SK-N-SH treated with all-trans-retinoic acid at 6 μM for 48 hours (cell line): ENCODE results near the gene POLR3C.
A peak's percentile ranks its signal among the peaks of the same experiment; 100 is the strongest.

Experiments
- ATAC-seq: fragments of 200-7000 bp; cut with Tn5 transposase; 3 replicates; pipeline ENCODE4 v1.9.1; 2020; ENCODE audit warnings: mild to moderate bottlenecking, moderate library complexity
- ARNTL ChIP-seq: fragments of 450-650 bp; formaldehyde crosslinking; IDR thresholded peaks from 2 replicates; pipeline ENCODE4 v1.5.0; 2020; ENCODE audit warnings: low read depth, mild to moderate bottlenecking, moderate library complexity, borderline replicate concordance
- BACH2 ChIP-seq: fragments of 250-450 bp; sonication (Bioruptor Pico); IDR thresholded peaks from 2 replicates; pipeline ENCODE4 v1.9.0; 2021; ENCODE audit warnings: mild to moderate bottlenecking, borderline replicate concordance
- CREB5 ChIP-seq: fragments of 250-450 bp; sonication (Bioruptor Pico); IDR thresholded peaks from 2 replicates; pipeline ENCODE4 v1.5.1; 2020; ENCODE audit warnings: low read depth, mild to moderate bottlenecking, moderate library complexity
- CSDC2 ChIP-seq: fragments of 250-450 bp; sonication (Bioruptor Pico); IDR thresholded peaks from 2 replicates; pipeline ENCODE4 v1.5.0; 2020; ENCODE audit warnings: mild to moderate bottlenecking, moderate library complexity
- CSRNP3 ChIP-seq: fragments of 250-450 bp; sonication (Bioruptor Pico); IDR thresholded peaks from 2 replicates; pipeline ENCODE4 v1.5.1; 2021; ENCODE audit warnings: mild to moderate bottlenecking, moderate library complexity
- ESRRG ChIP-seq: fragments of 250-450 bp; sonication (Bioruptor Pico); IDR thresholded peaks from 2 replicates; pipeline ENCODE4 v1.6.1; 2021; ENCODE audit warnings: mild to moderate bottlenecking
- GLIS3 ChIP-seq: fragments of 250-450 bp; sonication (Bioruptor Pico); IDR thresholded peaks from 2 replicates; pipeline ENCODE4 v1.5.0; 2020; ENCODE audit warnings: mild to moderate bottlenecking, moderate library complexity
- ISL1 ChIP-seq: fragments of 250-450 bp; sonication (Bioruptor Pico); IDR thresholded peaks from 2 replicates; pipeline ENCODE4 v2.1.2; 2022; ENCODE audit warnings: mild to moderate bottlenecking, moderate library complexity
- OSR1 ChIP-seq: fragments of 250-450 bp; sonication (Bioruptor Pico); IDR thresholded peaks from 2 replicates; pipeline ENCODE4 v1.8.0; 2022; ENCODE audit warnings: moderate library complexity, mild to moderate bottlenecking, inconsistent platforms
- PATZ1 ChIP-seq: fragments of 250-450 bp; sonication (Bioruptor Pico); IDR thresholded peaks from 2 replicates; pipeline ENCODE4 v1.8.0; 2020; ENCODE audit warnings: mild to moderate bottlenecking, moderate library complexity, borderline replicate concordance
- POU6F1 ChIP-seq: fragments of 250-450 bp; sonication (Bioruptor Pico); IDR thresholded peaks from 2 replicates; pipeline ENCODE4 v1.8.0; 2021; ENCODE audit warnings: low read depth, mild to moderate bottlenecking, moderate library complexity, borderline replicate concordance
- PPARA ChIP-seq: fragments of 250-450 bp; sonication (Bioruptor Pico); IDR thresholded peaks from 2 replicates; pipeline ENCODE4 v1.5.0; 2020; ENCODE audit warnings: mild to moderate bottlenecking, borderline replicate concordance
- RARB ChIP-seq: fragments of 250-450 bp; sonication (Bioruptor Pico); IDR thresholded peaks from 2 replicates; pipeline ENCODE4 v1.8.0; 2021; ENCODE audit warnings: mild to moderate bottlenecking, moderate library complexity
- SNAI2 ChIP-seq: fragments of 250-450 bp; sonication (Bioruptor Pico); IDR thresholded peaks from 2 replicates; pipeline ENCODE4 v1.5.0; 2020; ENCODE audit warnings: mild to moderate bottlenecking, moderate library complexity
- TCF4 ChIP-seq: fragments of 250-450 bp; sonication (Bioruptor Pico); IDR thresholded peaks from 2 replicates; pipeline ENCODE4 v1.8.0; 2021; ENCODE audit warnings: mild to moderate bottlenecking, moderate library complexity, borderline replicate concordance
- TOX ChIP-seq: fragments of 250-450 bp; sonication (Bioruptor Pico); IDR thresholded peaks from 2 replicates; pipeline ENCODE4 v1.8.0; 2021; ENCODE audit warnings: mild to moderate bottlenecking, moderate library complexity, borderline replicate concordance
- TSHZ2 ChIP-seq: fragments of 250-450 bp; sonication (Bioruptor Pico); IDR thresholded peaks from 2 replicates; pipeline ENCODE4 v1.5.0; 2020; ENCODE audit warnings: mild to moderate bottlenecking, moderate library complexity
- ZC3H10 ChIP-seq: fragments of 250-450 bp; sonication (Bioruptor Pico); IDR thresholded peaks from 2 replicates; pipeline ENCODE4 v1.5.1; 2021; ENCODE audit warnings: mild to moderate bottlenecking, moderate library complexity
- ZFP30 ChIP-seq: fragments of 450-650 bp; formaldehyde crosslinking; IDR thresholded peaks from 2 replicates; pipeline ENCODE4 v1.5.0; 2022; ENCODE audit warnings: mild to moderate bottlenecking, moderate library complexity
- ZNF565 ChIP-seq: fragments of 450-650 bp; formaldehyde crosslinking; conservative IDR thresholded peaks from 2 replicates; pipeline ENCODE4 v1.5.0; 2020; ENCODE audit warnings: low read depth, mild to moderate bottlenecking, moderate library complexity
- ZNF70 ChIP-seq: fragments of 450-650 bp; formaldehyde crosslinking; IDR thresholded peaks from 2 replicates; pipeline ENCODE4 v1.5.0; 2020; ENCODE audit warnings: mild to moderate bottlenecking, moderate library complexity
- ZNF8 ChIP-seq: fragments of 450-650 bp; formaldehyde crosslinking; IDR thresholded peaks from 2 replicates; pipeline ENCODE4 v1.5.0; 2020; ENCODE audit warnings: mild to moderate bottlenecking, moderate library complexity

The POLR3C gene

GRCh38 chr1:145874646-145875045 is 50.6 kb downstream of the POLR3C start:
- no peak for TF ChIP-seq RARB (CRISPR knock-in tag)
- TF ChIP-seq GLIS3 (CRISPR knock-in tag): no peak
- no peak for ATAC-seq

GRCh38 chr1:145877923-145878486 is 54.0 kb downstream of the POLR3C start:
- peak; percentile 41 for ATAC-seq
- TF ChIP-seq PATZ1 (no peak), PPARA (CRISPR knock-in tag) (no peak), GLIS3 (CRISPR knock-in tag) (no peak), OSR1 (CRISPR knock-in tag) (no peak)

- ATAC-seq: peak; percentile 22; the same call in 1 of the 3 replicates
- TF ChIP-seq ZNF70 (CRISPR knock-in tag) (no peak), TOX (CRISPR knock-in tag) (no peak), CSDC2 (CRISPR knock-in tag) (no peak), TCF4 (CRISPR knock-in tag) (no peak), RARB (CRISPR knock-in tag) (no peak), PPARA (CRISPR knock-in tag) (no peak), BACH2 (no peak)
Observed at GRCh38 chr1:145878724-145879123, 54.7 kb downstream of the POLR3C start.

GRCh38 chr1:145879775-145880174 is 55.8 kb downstream of the POLR3C start:
- no peak for TF ChIP-seq BACH2
- no peak for TF ChIP-seq CSRNP3 (CRISPR knock-in tag)
- TF ChIP-seq POU6F1: no peak
- no peak for TF ChIP-seq ZNF565
- no peak for TF ChIP-seq TSHZ2 (CRISPR knock-in tag)
- no peak for TF ChIP-seq CSDC2 (CRISPR knock-in tag)
- no peak for TF ChIP-seq TOX (CRISPR knock-in tag)
- TF ChIP-seq ARNTL: no peak
- TF ChIP-seq GLIS3 (CRISPR knock-in tag): no peak
- no peak for TF ChIP-seq ISL1
- TF ChIP-seq ESRRG (CRISPR knock-in tag): no peak
- TF ChIP-seq ZFP30 (CRISPR knock-in tag): no peak
- TF ChIP-seq ZNF70 (CRISPR knock-in tag): no peak
- TF ChIP-seq RARB (CRISPR knock-in tag): no peak
- TF ChIP-seq CREB5 (CRISPR knock-in tag): no peak
- no peak for TF ChIP-seq ZNF8 (CRISPR knock-in tag)
- TF ChIP-seq SNAI2 (CRISPR knock-in tag): no peak
- TF ChIP-seq PATZ1: no peak
- no peak for TF ChIP-seq ZC3H10 (CRISPR knock-in tag)
- no peak for ATAC-seq
